NT2/D1 (cell line): ENCODE data around the gene LCTL.
A peak's percentile ranks its signal among the peaks of the same experiment; 100 is the strongest.

Experiments used
- DNase-seq: peaks from one replicate; pipeline ENCODE4 v3.0.0-alpha.2; 2011; ENCODE audit warnings: low read depth, low spot score
- H3K27me3 ChIP-seq: 2 replicates; pipeline ENCODE4 v1.6.0; 2011; ENCODE audit warnings: mild to moderate bottlenecking; ENCODE audit not compliant: insufficient read length, insufficient read depth
- H3K36me3 ChIP-seq: 2 replicates; pipeline ENCODE4 v1.6.1; 2011; ENCODE audit warnings: mild to moderate bottlenecking, low read length, mixed read lengths; ENCODE audit not compliant: insufficient read depth, insufficient read length
- H3K4me1 ChIP-seq: 2 replicates; pipeline ENCODE4 v1.5.1; 2011; ENCODE audit not compliant: insufficient read depth, insufficient read length
- H3K4me3 ChIP-seq: 2 replicates; pipeline ENCODE4 v1.5.1; 2011; ENCODE audit warnings: low read depth; ENCODE audit not compliant: insufficient read length
- H3K9ac ChIP-seq: 2 replicates; pipeline ENCODE4 v1.6.0; 2011; ENCODE audit warnings: low read depth; ENCODE audit not compliant: insufficient read length
- H3K9me3 ChIP-seq: 2 replicates; pipeline ENCODE4 v1.5.1; 2011; ENCODE audit warnings: mild to moderate bottlenecking, low read length; ENCODE audit not compliant: insufficient read depth
- SUZ12 ChIP-seq: IDR thresholded peaks from 2 replicates; pipeline ENCODE4 v1.6.1; 2011; ENCODE audit not compliant: insufficient read length, insufficient read depth; ENCODE audit errors: extremely low read depth
- YY1 ChIP-seq: IDR thresholded peaks from 2 replicates; pipeline ENCODE4 v1.6.1; 2011; ENCODE audit not compliant: insufficient read length, insufficient read depth
- ZNF274 ChIP-seq: IDR thresholded peaks from 2 replicates; pipeline ENCODE4 v1.6.1; 2011; ENCODE audit warnings: mild to moderate bottlenecking, low read depth, low read length

The LCTL gene

GRCh38 chr15:66608159-66608558, 42.4 kb upstream of the LCTL start:
- peaks cover 6% of the 10 kb centered on the region for H3K4me1 ChIP-seq
- H3K9ac ChIP-seq = no peak overlapping the region
- H3K9me3 ChIP-seq = no peaks in the 10 kb centered on the region
- no peak overlapping the region for H3K4me3 ChIP-seq
- DNase-seq = no peak
- no peaks in the 10 kb centered on the region for H3K27me3 ChIP-seq
- H3K36me3 ChIP-seq = no peaks in the 10 kb centered on the region
- TF ChIP-seq YY1 (no peak), ZNF274 (no peak)

- Histone ChIP-seq H3K9me3 (no peaks in the 10 kb centered on the region), H3K4me1 (peaks cover 3% of the 10 kb centered on the region), H3K9ac (no peak overlapping the region), H3K27me3 (peaks cover 4% of the 10 kb centered on the region), H3K36me3 (no peaks in the 10 kb centered on the region), H3K4me3 (no peak overlapping the region)
- TF ChIP-seq SUZ12 = no peak
- TF ChIP-seq ZNF274 = no peak
- no peak for TF ChIP-seq YY1
- peak; percentile 75 for DNase-seq
Observed at GRCh38 chr15:66603301-66604179, 37.7 kb upstream of the LCTL start.

GRCh38 chr15:66601521-66601920, 35.7 kb upstream of the LCTL start:
- no peak for DNase-seq
- Histone ChIP-seq H3K4me3 (no peak overlapping the region), H3K9ac (no peak overlapping the region), H3K36me3 (no peaks in the 10 kb centered on the region), H3K27me3 (peaks cover 4% of the 10 kb centered on the region), H3K4me1 (peaks cover 3% of the 10 kb centered on the region), H3K9me3 (no peaks in the 10 kb centered on the region)
- TF ChIP-seq YY1 (no peak), SUZ12 (no peak), ZNF274 (no peak)

GRCh38 chr15:66600240-66600627, 34.4 kb upstream of the LCTL start:
- no peaks in the 10 kb centered on the region for H3K36me3 ChIP-seq

GRCh38 chr15:66599536-66600239, 33.9 kb upstream of the LCTL start:
- Histone ChIP-seq H3K36me3 (no peaks in the 10 kb centered on the region), H3K4me3 (no peak overlapping the region), H3K9ac (no peak overlapping the region), H3K27me3 (peaks cover 4% of the 10 kb centered on the region), H3K4me1 (peaks cover 3% of the 10 kb centered on the region), H3K9me3 (no peaks in the 10 kb centered on the region)
- DNase-seq = no peak
- TF ChIP-seq ZNF274 (no peak), YY1 (no peak), SUZ12 (no peak)

More at GRCh38 chr15:66600240-66600627, 34.4 kb upstream of the LCTL start:
- Histone ChIP-seq H3K9ac (no peak overlapping the region), H3K4me3 (no peak overlapping the region), H3K4me1 (peaks cover 3% of the 10 kb centered on the region), H3K27me3 (peaks cover 4% of the 10 kb centered on the region), H3K9me3 (no peaks in the 10 kb centered on the region)
- TF ChIP-seq SUZ12 (no peak), ZNF274 (no peak), YY1 (no peak)
- no peak for DNase-seq

- Histone ChIP-seq H3K4me1 (no peaks in the 10 kb centered on the region), H3K9ac (no peak overlapping the region), H3K9me3 (no peaks in the 10 kb centered on the region), H3K36me3 (no peaks in the 10 kb centered on the region), H3K4me3 (no peak overlapping the region), H3K27me3 (peaks cover 4% of the 10 kb centered on the region)
- TF ChIP-seq YY1 = no peak
- no peak for TF ChIP-seq ZNF274
- no peak for TF ChIP-seq SUZ12
- no peak for DNase-seq
Observed at GRCh38 chr15:66598095-66598815, 32.5 kb upstream of the LCTL start.

- TF ChIP-seq YY1 = no peak
- TF ChIP-seq SUZ12 = no peak
- TF ChIP-seq ZNF274 = no peak
- Histone ChIP-seq H3K27me3 (peaks cover 4% of the 10 kb centered on the region), H3K9me3 (no peaks in the 10 kb centered on the region), H3K4me3 (no peak overlapping the region), H3K36me3 (no peaks in the 10 kb centered on the region), H3K4me1 (peaks cover 2% of the 10 kb centered on the region), H3K9ac (no peak overlapping the region)
- no peak for DNase-seq
Observed at GRCh38 chr15:66595931-66596545, 30.2 kb upstream of the LCTL start.
